ENCODE measurements around the gene DEFB128.
"Not testable (repeated sequence)": the region's sequence is repeated elsewhere in the genome, so short reads cannot be mapped to it uniquely, and the experiment has no call there.

DEFB128 gene

DNA sequence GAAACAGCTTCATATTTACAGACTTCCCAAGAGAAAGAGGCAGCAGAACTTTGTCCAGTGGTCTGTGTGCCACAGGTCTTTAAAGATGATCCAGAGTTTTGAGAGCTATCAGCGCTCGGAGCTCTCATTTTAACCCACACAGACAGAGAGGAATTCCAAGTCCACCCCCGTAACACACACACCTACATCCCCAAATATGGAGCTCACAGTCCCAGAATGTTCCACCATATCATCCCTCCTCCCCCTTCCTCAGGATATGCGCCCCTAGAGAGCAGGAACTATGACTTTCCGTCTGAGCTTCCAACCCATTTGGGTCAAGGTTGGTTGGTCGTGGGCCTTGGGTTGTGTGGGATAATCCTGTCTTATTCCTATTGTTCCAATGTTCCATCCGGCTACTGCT lies at the start of gene DEFB128:
TSS of gene DEFB128 (minus strand) at position 101 of the 400 bp plus-strand sequence. CDS start at position 13, 88 bp downstream.
- DNase-seq, result no peak

DNA sequence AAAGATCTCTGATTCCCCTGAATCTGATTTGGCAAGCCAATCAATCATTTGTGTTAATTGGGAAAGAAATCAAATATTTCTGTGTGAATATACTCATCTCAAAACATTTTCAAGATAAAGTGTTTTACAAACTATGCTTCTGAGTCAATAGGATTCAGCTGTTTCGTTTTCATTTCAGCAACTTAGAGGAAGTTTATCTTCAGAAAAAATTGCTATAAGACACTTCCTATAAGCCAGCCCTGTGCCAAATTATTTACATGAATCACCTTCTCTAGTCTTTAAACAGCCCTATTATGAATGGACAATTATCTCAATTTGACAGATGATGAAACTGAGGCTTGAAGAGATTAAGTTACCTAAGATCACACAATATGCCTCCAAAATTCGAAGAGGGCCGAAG lies 48.4 kb upstream of the DEFB128 start:
- DNase-seq, result no peak

DNA sequence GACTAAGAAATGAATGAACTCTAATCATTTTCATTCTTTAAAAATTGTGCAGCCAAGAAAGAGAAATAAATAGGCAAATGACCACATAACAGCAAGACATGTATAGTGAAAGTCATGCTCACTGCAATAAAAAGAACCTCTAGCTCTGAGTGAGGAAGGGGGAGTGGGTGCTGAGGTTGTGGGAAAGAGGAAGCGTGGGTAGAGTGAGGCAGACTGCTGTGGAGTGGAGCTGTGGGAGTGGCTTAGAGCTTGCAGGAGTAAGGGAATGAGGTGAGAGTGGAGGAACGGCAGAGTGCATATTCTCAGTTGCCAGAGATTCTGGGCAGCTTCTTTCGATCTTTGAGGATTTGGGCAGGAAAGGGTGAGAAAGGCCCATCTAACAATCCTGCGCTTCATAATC lies 48.0 kb upstream of the DEFB128 start:
- DNase-seq, result peak; percentile 37

DNA sequence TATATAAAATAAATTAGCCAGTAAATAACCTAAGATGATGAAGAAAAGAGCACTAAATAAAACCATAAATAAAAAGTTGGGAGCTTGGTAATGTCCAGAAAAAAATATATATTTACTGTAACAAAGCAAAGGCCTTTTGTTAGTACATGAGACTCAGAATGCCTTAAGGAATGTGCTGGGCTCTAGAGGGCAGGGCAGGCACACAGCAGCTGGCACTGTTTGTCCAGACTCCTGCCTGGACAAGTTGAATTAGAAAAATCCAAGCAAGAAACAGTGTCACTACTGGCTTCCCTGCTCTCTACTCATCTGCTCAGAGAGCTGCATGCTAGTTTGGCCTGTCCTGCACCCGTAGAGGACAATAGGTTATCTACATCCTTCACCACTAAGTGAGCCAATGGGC lies 46.4 kb upstream of the DEFB128 start:
- no peak for DNase-seq

DNA sequence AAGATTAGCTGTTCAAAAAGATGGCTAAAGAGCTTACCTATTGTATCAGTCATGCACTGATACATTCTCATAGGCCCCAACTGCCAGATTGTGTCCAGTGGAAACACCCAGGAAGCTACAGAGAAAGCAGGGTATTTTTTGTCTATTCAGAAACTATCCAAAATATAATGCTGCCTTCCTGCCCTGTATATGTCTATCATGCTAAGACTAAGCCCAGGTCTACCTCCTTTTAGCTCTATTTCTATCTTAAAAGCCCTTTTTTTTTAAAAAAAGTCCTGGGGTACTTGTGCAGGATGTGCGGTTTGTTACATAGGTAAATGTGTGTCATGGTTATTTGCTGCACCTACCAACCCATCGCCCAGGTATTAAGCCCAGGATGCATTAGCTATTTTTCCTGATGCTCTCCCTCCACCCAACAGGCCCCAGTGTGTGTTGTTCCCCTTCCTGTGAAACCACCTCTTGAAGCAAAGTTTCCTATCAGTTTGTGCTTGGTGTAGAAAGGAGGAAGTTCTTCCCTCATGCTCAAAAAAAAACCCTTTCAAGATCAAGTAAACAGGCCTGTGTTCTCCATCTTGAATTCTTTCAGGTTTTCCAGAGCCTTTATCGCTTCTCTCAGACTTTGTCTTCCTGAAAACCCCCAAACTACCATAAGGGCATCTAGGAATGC lies 38.1 kb upstream of the DEFB128 start:
- DNase-seq, result peak; percentile 15

DNA sequence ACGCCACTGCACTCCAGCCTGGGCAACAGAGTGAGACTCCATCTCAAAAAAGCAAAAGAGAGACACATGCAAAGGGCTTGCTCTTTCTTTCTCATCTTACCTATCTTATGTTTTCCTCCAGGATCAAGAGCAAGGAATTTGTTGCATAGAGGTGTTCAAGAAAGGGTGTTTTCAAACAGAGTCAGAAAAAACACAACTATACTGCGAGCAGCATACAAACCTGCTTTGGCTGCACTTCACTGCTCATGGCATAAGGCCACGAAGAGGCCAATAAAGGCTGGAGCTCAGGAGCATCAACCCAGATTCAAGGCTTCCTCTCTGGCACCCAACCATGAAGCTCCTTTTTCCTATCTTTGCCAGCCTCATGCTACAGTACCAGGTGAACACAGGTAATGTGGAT lies 37.4 kb upstream of the DEFB128 start, which contains the start of gene DEFB129:
TSS of gene DEFB129 (plus strand) at position 301 of the 400 bp plus-strand sequence. CDS start at position 332, 31 bp downstream.
- DNase-seq, result no peak

DNA sequence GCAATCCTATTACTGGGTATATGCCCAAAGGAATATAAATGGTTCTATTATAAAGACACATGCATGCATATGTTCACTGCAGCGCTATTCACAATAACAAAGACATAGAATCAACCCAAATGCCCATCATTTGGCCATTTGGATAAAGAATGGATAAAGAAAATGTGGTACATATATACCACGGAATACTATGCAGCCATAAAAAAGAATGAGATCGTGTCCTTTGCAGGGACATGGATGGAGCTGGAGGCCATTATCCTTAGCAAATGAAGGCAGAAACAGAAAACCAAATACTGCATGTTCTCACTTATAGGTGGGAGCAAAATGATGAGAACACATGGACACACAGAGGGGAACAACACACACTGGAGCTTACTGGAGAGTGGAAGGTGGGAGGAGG lies 36.4 kb upstream of the DEFB128 start:
- not testable (repeated sequence) for DNase-seq

DNA sequence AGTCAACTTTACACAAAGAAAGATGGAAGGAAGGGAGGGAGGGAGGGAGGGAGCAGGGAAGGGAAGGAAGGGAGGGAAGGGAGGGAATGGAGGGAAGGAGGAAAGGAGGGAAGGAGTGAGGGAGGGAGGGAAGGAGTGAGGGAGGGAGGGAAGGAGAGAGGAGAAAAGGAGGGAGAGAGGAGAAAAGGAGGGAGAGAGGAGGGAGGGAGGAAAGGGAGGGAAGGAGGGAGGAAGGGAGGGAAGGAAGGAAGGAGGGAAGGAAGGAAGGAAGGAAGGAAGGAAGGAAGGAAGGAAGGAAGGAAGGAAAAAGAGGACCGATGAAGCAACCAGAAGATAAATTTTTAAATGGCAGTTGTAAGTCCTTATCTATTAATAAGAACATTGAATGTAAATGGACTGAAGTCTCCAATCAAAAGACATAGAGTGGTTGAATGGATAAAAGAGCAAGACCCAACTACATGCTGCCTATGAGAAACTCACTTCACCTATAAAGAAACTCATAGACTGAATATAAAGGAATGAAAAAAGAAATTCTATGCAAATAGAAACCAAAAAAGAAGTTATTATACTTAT lies 31.8 kb upstream of the DEFB128 start:
- DNase-seq, result no peak

DNA sequence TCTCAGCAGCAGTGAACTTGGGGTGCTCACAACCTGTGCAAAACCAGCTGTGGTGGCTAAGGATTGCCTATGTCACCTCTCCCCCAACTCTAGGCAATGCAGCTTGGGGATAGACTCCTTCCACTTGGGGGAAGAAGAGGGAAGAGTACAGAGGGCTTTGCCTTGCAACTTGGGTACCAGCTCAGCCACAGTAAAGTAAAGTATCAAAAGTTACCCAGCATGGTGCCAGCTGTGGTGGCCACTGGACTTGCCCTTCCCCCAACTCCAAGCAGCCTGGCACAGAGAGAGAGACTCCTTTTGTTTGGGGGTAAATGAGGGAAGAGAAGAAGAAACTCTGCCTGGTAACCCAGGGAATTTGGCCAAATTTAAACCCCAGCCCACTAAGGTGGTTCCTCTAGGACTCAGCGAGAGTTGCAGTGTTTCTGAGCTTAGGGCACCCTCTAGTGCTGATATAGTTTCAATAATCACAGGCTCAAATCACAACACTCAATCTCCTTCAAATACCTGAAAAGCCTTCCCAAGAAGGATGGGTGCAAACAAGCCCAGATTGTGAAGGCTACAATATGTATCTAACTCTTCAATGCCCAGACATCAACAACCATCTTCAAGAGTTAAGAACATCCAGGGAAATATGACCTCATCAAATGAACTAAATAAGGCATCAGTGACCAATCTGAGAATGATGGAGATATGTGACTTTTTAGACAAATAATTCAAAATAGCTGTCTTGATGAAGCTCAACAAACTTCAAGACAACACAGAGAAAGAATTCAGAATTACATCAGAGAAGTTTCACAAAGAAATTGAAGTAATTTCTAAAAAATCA lies 30.0 kb upstream of the DEFB128 start:
- DNase-seq, result no peak

DNA sequence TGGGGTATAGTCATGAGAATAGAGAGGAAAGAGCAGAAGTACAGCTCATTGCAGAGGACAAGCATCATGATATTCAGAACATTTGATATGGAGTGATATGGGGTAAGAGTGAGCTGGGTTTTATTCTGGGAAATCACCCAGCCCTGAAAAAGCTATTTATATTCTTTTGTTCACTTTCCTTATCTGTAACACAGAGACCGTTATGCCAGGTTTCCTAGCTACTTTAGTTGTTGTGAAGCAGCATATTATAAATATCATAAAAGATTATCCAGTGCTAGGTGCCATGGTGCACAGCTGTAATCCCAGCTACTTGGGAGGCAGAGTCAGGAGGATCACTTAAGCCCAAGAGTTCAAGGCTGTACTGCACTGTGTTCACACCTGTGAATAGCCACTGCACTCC lies 27.8 kb upstream of the DEFB128 start:
- no peak for DNase-seq

DNA sequence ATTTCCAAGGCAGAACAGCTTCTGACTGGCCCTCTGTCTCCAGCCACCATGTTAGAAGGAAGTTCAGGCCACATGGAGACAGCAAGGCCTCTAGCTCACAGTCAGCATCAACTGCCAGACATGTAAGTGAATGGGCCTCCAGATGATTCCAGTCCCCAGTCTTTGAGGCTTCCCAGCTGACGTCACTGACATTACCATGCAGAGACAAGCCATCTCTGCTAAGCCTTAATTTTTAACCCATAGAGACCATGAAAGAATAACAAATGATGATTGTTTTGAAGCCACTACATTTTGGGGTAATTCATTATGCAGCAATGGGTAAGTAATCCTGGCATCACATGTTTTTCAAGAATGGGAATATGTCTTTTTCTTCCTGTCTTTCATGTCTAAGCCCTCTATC lies 26.3 kb upstream of the DEFB128 start:
- no peak for DNase-seq

DNA sequence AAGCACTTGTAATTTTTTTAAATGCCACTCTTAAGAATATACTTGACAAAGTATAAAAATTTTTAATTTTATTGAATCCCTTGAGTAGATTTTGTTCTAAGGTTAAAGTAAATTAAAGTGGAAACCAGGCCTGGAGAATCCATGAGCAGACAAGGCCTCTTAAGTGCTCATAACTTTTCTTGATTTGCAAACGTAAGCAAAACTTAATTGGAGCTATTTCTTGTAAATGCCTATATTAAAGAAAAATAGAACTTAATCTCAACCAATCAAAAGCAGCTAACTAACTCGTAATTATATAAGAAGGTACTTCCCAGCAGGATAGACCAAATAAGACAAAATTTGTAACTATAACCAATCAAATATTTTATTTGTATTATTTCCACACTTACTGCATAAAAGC lies 24.9 kb upstream of the DEFB128 start:
- no peak for DNase-seq

DNA sequence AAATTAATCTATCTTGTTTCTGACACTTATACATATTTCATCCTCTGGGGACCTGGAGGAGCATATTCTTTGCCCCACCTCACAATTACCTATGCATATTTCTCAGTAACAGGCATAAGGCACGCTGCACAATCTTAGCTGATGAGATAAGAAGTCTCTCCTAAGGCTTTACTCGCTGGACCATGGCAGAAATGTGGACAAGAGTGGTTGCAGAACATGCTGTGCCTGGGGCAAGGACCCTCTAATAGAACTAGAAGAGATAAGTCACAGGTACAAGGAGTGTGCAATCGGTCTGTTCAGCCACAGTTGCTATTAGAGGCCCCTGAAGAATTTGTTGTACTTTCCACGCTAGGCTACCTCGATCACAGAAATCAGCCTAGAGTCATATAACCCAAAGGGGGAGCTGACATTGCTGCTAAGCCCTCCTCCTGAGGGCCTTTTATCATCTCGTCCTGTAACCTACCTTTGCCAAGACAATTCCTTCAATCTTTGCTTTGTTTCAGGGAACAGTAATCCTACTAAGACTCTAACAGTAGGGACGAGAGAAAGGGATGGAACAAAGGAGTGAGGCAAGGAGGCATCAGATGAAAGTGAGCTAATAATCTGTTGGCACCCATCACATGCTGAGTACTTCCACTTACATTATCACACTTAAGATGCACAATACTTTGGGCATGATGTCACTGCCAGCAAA lies 21.4 kb upstream of the DEFB128 start:
- no peak for DNase-seq

DNA sequence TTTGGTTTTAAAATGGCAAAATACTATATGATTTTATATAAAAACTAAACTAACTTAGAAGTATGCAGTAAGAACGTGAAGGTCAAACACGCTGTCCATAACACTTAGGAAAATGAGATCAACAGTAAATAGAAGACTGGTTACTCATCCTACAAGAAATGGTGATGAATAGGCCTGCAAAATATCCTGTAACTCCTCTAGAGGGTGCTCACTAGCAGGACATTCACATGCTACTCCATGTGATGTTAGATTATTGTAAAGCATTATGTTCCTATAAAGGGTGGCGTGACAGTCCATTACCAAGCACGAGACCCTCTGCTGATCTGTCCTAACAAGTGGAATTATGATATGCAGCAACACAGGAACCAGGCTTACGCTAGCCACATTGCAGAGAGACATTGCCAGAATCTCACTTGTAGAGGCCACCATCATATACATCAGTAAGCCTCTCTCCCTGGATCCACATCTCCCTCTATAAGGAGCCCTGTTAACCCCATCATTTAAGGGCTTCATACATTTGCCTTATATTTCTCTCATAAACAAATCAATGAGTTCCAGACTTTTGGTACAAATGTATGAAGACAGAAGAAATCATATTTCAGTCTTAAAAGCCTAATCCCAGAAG lies 19.5 kb upstream of the DEFB128 start:
- peak; percentile 23 for DNase-seq

DNA sequence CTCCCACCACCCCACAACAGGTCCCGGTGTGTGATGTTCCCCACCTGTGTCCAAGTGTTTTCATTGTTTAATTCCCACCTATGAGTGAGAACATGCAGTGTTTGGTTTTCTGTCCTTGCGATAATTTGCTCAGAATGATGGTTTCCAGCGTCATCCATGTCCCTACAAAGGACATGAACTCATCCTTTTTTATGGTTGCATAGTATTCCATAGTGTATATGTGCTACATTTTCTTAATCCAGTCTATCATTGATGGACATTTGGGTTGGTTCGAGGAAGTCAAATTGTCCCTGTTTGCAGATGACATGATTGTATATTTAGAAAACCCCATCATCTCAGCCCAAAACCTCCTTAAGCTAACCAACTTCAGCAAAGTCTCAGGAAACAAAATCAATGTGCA lies 14.1 kb upstream of the DEFB128 start:
- not testable (repeated sequence) for DNase-seq

DNA sequence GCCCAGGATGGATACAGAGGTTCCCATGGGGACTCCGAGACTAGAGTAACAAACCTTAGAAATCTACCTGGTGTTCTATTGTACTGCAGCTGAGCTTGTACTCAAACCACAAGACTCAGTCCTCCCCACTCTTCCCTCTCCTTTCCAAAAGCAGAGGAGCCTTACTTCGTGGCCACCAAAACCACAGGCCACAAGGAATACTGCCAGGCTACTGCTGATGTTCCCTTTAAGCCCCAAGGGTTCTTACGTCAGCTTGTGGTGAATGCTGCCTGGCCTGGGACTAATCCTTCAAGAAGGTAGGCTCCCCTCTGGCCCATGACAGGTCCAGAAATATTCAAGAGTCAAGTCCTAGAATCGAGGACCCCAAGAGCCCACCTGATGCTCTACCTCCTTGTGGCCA lies 10.5 kb upstream of the DEFB128 start:
- no peak for DNase-seq

DNA sequence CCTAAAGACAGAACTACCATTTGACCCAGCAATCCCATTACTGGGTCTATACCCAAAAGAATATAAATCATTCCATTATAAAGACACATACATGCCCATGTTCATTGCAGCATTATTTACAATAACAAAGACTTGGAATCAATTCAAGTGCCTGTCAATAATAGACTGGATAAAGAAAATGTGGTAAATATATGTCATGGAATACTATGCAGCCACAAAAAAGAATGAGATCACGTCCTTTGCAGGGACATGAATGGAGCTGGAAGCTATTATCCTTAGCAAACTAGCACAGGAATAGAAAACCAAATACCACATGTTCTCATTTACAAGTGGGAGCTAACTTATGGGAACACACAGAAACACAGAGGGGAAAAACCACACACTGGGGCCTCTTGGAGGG lies 8.7 kb upstream of the DEFB128 start:
- no peak for DNase-seq

DNA sequence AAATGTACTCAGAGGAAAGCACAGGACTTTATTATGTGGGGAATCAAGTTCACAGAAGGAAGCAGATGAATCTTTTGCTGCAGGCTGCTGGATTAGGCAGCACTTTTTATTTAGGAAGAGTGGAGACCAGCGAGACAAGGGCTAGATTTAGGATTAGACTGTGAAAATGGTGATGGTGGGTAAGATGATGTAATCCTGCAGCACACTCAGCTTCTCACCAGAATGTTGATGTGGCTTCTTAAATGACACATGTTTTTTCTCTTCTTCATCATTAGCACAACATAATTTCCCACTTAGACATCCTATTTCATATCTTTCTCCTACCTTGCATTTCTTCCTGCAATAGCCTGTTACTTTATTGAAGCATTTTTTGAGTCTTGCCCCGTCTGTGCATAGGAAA lies 1.8 kb downstream of the DEFB128 start:
- DNase-seq, result no peak

DNA sequence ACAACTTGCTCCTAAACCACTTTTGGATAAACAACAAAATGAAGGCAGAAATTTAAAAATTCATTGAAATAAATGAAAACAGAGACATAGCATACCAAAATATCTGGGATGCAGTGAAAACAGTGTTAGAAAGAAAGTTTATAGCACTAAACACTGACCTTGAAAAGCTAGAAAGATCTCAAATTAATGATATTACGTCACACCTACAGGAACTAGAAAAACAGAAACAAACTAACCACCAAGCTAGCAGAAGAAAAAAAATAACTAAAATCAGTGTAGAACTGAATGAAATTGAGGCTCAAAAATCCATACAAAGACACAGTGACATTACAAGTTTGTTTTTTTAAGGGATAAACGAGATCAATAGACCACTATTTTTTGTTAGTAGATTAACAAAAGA lies 5.2 kb downstream of the DEFB128 start:
- no peak for DNase-seq

DNA sequence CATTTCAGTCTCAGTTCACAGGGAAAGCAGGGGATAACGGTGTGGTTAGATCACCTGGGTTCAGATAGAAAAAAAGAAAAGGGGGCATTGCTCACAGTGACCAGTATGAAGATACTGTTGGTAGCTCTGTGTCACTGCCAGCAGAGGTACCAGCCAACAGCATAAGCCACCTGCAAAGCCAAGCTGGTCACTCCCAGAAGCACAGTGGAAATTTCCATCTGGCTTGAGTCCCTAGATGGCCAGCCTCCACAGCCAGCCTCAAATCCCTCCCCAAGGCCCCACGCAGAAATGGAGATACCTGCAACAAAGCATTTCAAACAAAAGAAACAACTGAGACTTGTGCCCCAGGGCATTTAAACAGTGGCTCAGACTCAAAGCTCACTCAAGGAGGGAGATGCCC lies 20.6 kb downstream of the DEFB128 start:
- no peak for DNase-seq

DNA sequence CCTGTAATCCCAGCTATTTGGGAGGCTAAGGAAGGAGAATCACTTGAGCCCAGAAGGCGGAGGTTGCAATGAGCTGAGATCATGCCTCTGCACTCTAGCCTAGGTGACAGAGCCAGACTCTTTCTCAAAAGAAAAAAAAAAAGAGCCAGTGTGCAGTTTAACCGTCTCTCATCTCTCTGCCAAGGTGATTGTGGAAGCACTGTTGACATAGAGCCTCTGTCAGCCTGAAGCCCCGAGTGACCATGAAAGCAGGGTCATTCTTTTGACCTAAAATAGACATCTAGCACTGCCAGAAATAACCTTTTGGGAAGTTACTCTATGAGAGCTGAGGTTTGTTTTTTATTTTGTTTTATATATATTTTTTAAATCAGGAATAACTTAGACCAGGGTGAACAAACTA lies 24.9 kb downstream of the DEFB128 start:
- DNase-seq, result no peak

DNA sequence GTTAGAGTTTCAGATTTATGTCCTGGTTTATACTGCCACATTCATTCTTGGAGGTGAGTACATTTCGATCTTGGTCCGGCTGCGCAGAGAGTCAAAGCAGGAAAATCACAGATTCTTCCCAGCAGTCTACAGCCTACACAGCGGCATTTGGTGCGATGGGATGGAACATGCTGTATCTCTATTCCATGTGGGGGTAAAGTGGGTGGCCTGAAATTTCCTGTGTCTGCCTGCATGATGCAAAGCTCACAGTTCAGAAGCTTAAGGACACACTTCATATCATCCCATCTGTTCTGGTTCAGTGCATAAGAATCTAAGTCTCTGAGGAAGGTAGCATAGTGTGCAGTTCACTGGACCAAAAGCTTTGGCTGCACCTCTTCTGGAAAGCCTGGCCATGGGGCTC lies 32.4 kb downstream of the DEFB128 start, which contains the start of gene DEFB127:
TSS of gene DEFB127 (plus strand) at position 301 of the 400 bp plus-strand sequence. CDS start at position 392, 91 bp downstream.
- no peak for DNase-seq

DNA sequence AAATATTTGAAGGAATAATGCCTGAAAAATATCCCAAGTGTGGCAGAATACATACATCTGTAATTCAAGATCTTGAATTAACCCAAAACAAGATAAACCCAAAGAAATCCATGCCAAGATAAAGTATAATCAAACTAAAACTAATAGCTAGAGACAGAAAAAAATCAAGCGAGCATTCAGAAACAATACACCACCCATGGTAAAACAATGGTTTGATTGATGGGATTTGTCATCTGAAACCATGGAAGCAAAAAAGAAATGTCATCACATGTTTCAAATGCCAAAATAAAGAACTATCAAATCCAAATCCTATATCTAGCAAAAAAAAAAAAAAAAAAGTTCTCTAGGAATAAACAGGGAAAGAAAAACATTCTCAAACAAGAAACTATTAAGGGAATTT lies 37.4 kb downstream of the DEFB128 start:
- DNase-seq, result no peak

Data from CD4-positive, alpha-beta T cell treated with Interleukin-17A for 4 hours (primary cell).